Activated naive CD8-positive, alpha-beta T cell treated with anti-CD3 and anti-CD28 coated beads for 36 hours (primary cell): Measurements from ENCODE around the gene SFR1. TPM values are rescaled to one million over a fixed set of nuclear protein-coding genes. Genes with fewer than 3 reads are reported as not detected.

Experiments used
- DNase-seq: peaks from one replicate; pipeline ENCODE4 v3.0.0; 2021
- H3K27ac Mint-ChIP-seq: one replicate; pipeline ENCODE4 v1.8.0; 2022; ENCODE audit warnings: mild to moderate bottlenecking, moderate library complexity, mixed read lengths
- H3K27me3 Mint-ChIP-seq: one replicate; pipeline ENCODE4 v1.8.0; 2022; ENCODE audit warnings: mild to moderate bottlenecking, mixed read lengths
- H3K36me3 Mint-ChIP-seq: one replicate; pipeline ENCODE4 v1.8.0; 2021; ENCODE audit warnings: mild to moderate bottlenecking, mixed read lengths
- H3K4me1 Mint-ChIP-seq: one replicate; pipeline ENCODE4 v1.8.0; 2021; ENCODE audit warnings: mixed read lengths
- H3K4me3 Mint-ChIP-seq: one replicate; pipeline ENCODE4 v1.8.0; 2022; ENCODE audit warnings: mild to moderate bottlenecking, moderate library complexity, mixed read lengths
- H3K9me3 Mint-ChIP-seq: one replicate; pipeline ENCODE4 v1.8.0; 2022; ENCODE audit warnings: mixed read lengths
- total RNA-seq, 2 experiments: library from RNA; stranded (reverse); gene quantifications; one replicate each; pipeline ENCODE4 v1.2.3, GENCODE V29; 2021

The SFR1 gene
- total RNA-seq = 10 to 100 TPM; 17.6 to 19.6 TPM

GRCh38 chr10:104121485-104122224, at the start of gene SFR1:
TSS of gene SFR1 (plus strand) at chr10:104122171. CDS start at chr10:104122184, 13 bp downstream.
- H3K9me3 Mint-ChIP-seq = no peaks in the 10 kb centered on the region
- H3K4me1 Mint-ChIP-seq = peaks cover 31% of the 10 kb centered on the region
- peak within 1 kb of the TSS; percentile 90 for H3K4me3 Mint-ChIP-seq
- H3K27ac Mint-ChIP-seq = peak within 1 kb of the TSS; percentile 97
- no peaks in the 10 kb centered on the region for H3K27me3 Mint-ChIP-seq
- DNase-seq = peak; percentile 99
- H3K36me3 Mint-ChIP-seq = peaks cover 21% of the 10 kb centered on the region

GRCh38 chr10:104072786-104073185, 49.2 kb upstream of the SFR1 start:
- Mint-ChIP-seq H3K4me3 (no peak overlapping the region), H3K27me3 (peaks cover 1% of the 10 kb centered on the region), H3K4me1 (no peaks in the 10 kb centered on the region), H3K27ac (no peak overlapping the region), H3K9me3 (no peaks in the 10 kb centered on the region), H3K36me3 (no peaks in the 10 kb centered on the region)
- no peak for DNase-seq

GRCh38 chr10:104074505-104074904, 47.5 kb upstream of the SFR1 start:
- H3K4me1 Mint-ChIP-seq = no peaks in the 10 kb centered on the region
- H3K36me3 Mint-ChIP-seq = no peaks in the 10 kb centered on the region
- no peak overlapping the region for H3K4me3 Mint-ChIP-seq
- no peaks in the 10 kb centered on the region for H3K27me3 Mint-ChIP-seq
- H3K27ac Mint-ChIP-seq = no peak overlapping the region
- no peaks in the 10 kb centered on the region for H3K9me3 Mint-ChIP-seq
- no peak for DNase-seq

- H3K4me1 Mint-ChIP-seq = no peaks in the 10 kb centered on the region
- H3K27ac Mint-ChIP-seq = no peak overlapping the region
- no peaks in the 10 kb centered on the region for H3K9me3 Mint-ChIP-seq
- no peak for DNase-seq
- H3K27me3 Mint-ChIP-seq = no peaks in the 10 kb centered on the region
- H3K4me3 Mint-ChIP-seq = no peak overlapping the region
- H3K36me3 Mint-ChIP-seq = no peaks in the 10 kb centered on the region
Measured at GRCh38 chr10:104076743-104077160, 45.2 kb upstream of the SFR1 start.

- DNase-seq = no peak
- Mint-ChIP-seq H3K36me3 (no peaks in the 10 kb centered on the region), H3K27ac (no peak overlapping the region), H3K4me3 (no peak overlapping the region), H3K27me3 (no peaks in the 10 kb centered on the region), H3K9me3 (no peaks in the 10 kb centered on the region), H3K4me1 (no peaks in the 10 kb centered on the region)
Measured at GRCh38 chr10:104077247-104077646, 44.7 kb upstream of the SFR1 start.

- H3K36me3 Mint-ChIP-seq = no peaks in the 10 kb centered on the region
- no peaks in the 10 kb centered on the region for H3K9me3 Mint-ChIP-seq
- no peak for DNase-seq
- no peaks in the 10 kb centered on the region for H3K27me3 Mint-ChIP-seq
- H3K4me3 Mint-ChIP-seq = no peak overlapping the region
- H3K27ac Mint-ChIP-seq = no peak overlapping the region
- no peaks in the 10 kb centered on the region for H3K4me1 Mint-ChIP-seq
Measured at GRCh38 chr10:104077663-104078151, 44.3 kb upstream of the SFR1 start.

- Mint-ChIP-seq H3K36me3 (no peaks in the 10 kb centered on the region), H3K4me1 (no peaks in the 10 kb centered on the region), H3K27me3 (no peaks in the 10 kb centered on the region), H3K27ac (no peak overlapping the region), H3K9me3 (no peaks in the 10 kb centered on the region), H3K4me3 (no peak overlapping the region)
- DNase-seq = no peak
Measured at GRCh38 chr10:104080762-104081161, 41.2 kb upstream of the SFR1 start.

GRCh38 chr10:104081998-104082397, 40.0 kb upstream of the SFR1 start:
- Mint-ChIP-seq H3K27ac (no peak overlapping the region), H3K9me3 (no peaks in the 10 kb centered on the region), H3K4me3 (no peak overlapping the region), H3K4me1 (no peaks in the 10 kb centered on the region), H3K27me3 (no peaks in the 10 kb centered on the region), H3K36me3 (no peaks in the 10 kb centered on the region)
- no peak for DNase-seq

GRCh38 chr10:104084482-104085142, 37.4 kb upstream of the SFR1 start:
- no peaks in the 10 kb centered on the region for H3K36me3 Mint-ChIP-seq
- H3K9me3 Mint-ChIP-seq = no peaks in the 10 kb centered on the region
- H3K27me3 Mint-ChIP-seq = no peaks in the 10 kb centered on the region
- no peak overlapping the region for H3K4me3 Mint-ChIP-seq
- H3K27ac Mint-ChIP-seq = no peak overlapping the region
- no peak for DNase-seq
- H3K4me1 Mint-ChIP-seq = no peaks in the 10 kb centered on the region

GRCh38 chr10:104085801-104086400, 36.1 kb upstream of the SFR1 start, which contains the start of gene COL17A1:
TSS of gene COL17A1 (minus strand) at chr10:104085880. CDS start at chr10:104080673, 5,207 bp downstream.
- Mint-ChIP-seq H3K36me3 (no peaks in the 10 kb centered on the region), H3K27ac (no peak within 1 kb of the TSS), H3K4me1 (no peaks in the 10 kb centered on the region), H3K27me3 (peaks cover 1% of the 10 kb centered on the region), H3K9me3 (no peaks in the 10 kb centered on the region), H3K4me3 (no peak within 1 kb of the TSS)
- DNase-seq = no peak

- Mint-ChIP-seq H3K27me3 (peaks cover 4% of the 10 kb centered on the region), H3K27ac (no peak overlapping the region), H3K4me1 (no peaks in the 10 kb centered on the region), H3K4me3 (no peak overlapping the region), H3K36me3 (no peaks in the 10 kb centered on the region), H3K9me3 (peaks cover 2% of the 10 kb centered on the region)
- DNase-seq = no peak
Measured at GRCh38 chr10:104088239-104088638, 33.7 kb upstream of the SFR1 start.

- Mint-ChIP-seq H3K27ac (no peak overlapping the region), H3K4me3 (no peak overlapping the region), H3K9me3 (peaks cover 7% of the 10 kb centered on the region), H3K27me3 (peaks cover 4% of the 10 kb centered on the region), H3K36me3 (no peaks in the 10 kb centered on the region), H3K4me1 (peaks cover 7% of the 10 kb centered on the region)
- DNase-seq = no peak
Measured at GRCh38 chr10:104089621-104090020, 32.4 kb upstream of the SFR1 start.

GRCh38 chr10:104090611-104091010, 31.4 kb upstream of the SFR1 start:
- no peak for DNase-seq
- H3K36me3 Mint-ChIP-seq = no peaks in the 10 kb centered on the region
- no peak overlapping the region for H3K4me3 Mint-ChIP-seq
- H3K27ac Mint-ChIP-seq = no peak overlapping the region
- peaks cover 7% of the 10 kb centered on the region for H3K9me3 Mint-ChIP-seq
- peaks cover 7% of the 10 kb centered on the region for H3K4me1 Mint-ChIP-seq
- H3K27me3 Mint-ChIP-seq = peaks cover 4% of the 10 kb centered on the region

- Mint-ChIP-seq H3K4me1 (peaks cover 7% of the 10 kb centered on the region), H3K27ac (no peak overlapping the region), H3K36me3 (no peaks in the 10 kb centered on the region), H3K27me3 (peaks cover 4% of the 10 kb centered on the region), H3K9me3 (peaks cover 7% of the 10 kb centered on the region), H3K4me3 (no peak overlapping the region)
- DNase-seq = no peak
Measured at GRCh38 chr10:104092749-104093148, 29.2 kb upstream of the SFR1 start.

- H3K4me3 Mint-ChIP-seq = no peak overlapping the region
- no peaks in the 10 kb centered on the region for H3K36me3 Mint-ChIP-seq
- H3K27me3 Mint-ChIP-seq = no peaks in the 10 kb centered on the region
- peaks cover 7% of the 10 kb centered on the region for H3K9me3 Mint-ChIP-seq
- H3K4me1 Mint-ChIP-seq = peaks cover 8% of the 10 kb centered on the region
- H3K27ac Mint-ChIP-seq = no peak overlapping the region
- no peak for DNase-seq
Measured at GRCh38 chr10:104096692-104097091, 25.3 kb upstream of the SFR1 start.
